ENCODE results near the gene EYA2.

EYA2 gene

DNA sequence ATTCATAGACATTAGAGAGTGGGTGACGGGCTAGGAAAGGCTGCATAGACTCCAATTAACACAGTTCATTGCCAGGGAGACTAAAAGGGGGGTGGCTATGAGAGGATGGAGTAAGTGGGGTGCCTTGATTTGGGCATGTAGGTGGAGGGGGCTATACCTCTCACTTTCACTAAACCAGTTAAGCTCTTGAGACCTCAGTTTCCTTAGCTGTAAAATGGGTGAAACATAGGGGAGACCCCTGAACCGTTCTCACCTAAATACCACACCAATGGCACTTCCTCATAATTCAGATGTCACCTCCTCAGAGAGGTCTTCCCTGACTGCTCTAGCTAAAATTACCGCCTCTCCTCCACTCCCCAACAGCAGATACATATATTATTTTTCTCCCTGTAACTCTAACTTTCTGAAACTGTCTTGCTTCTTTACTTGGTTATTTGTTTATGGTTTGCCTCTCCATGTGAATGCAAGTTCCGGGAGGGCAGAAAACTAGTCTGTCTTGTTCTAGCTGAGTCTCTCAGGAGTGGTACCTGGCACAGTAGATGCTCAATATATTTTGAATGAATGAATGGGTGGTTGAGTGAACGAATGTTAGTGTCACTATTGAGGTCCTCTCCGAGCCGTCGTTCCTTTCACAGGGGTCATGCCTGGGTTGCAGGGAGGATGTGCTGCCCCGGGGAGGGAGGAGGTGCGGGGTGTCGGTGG lies 615 bp upstream of the EYA2 start:
- DNase-seq (ENCODE audit: low read depth) = no peak
- TF ChIP-seq, protein P1, sequence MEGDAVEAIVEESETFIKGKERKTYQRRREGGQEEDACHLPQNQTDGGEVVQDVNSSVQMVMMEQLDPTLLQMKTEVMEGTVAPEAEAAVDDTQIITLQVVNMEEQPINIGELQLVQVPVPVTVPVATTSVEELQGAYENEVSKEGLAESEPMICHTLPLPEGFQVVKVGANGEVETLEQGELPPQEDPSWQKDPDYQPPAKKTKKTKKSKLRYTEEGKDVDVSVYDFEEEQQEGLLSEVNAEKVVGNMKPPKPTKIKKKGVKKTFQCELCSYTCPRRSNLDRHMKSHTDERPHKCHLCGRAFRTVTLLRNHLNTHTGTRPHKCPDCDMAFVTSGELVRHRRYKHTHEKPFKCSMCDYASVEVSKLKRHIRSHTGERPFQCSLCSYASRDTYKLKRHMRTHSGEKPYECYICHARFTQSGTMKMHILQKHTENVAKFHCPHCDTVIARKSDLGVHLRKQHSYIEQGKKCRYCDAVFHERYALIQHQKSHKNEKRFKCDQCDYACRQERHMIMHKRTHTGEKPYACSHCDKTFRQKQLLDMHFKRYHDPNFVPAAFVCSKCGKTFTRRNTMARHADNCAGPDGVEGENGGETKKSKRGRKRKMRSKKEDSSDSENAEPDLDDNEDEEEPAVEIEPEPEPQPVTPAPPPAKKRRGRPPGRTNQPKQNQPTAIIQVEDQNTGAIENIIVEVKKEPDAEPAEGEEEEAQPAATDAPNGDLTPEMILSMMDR (conservative IDR thresholded peaks at IDR 0.05; ENCODE audit: low read depth, low read length) = no peak
- H3K4me3 ChIP-seq (ENCODE audit: low read length) = peak overlapping the region; percentile 34

DNA sequence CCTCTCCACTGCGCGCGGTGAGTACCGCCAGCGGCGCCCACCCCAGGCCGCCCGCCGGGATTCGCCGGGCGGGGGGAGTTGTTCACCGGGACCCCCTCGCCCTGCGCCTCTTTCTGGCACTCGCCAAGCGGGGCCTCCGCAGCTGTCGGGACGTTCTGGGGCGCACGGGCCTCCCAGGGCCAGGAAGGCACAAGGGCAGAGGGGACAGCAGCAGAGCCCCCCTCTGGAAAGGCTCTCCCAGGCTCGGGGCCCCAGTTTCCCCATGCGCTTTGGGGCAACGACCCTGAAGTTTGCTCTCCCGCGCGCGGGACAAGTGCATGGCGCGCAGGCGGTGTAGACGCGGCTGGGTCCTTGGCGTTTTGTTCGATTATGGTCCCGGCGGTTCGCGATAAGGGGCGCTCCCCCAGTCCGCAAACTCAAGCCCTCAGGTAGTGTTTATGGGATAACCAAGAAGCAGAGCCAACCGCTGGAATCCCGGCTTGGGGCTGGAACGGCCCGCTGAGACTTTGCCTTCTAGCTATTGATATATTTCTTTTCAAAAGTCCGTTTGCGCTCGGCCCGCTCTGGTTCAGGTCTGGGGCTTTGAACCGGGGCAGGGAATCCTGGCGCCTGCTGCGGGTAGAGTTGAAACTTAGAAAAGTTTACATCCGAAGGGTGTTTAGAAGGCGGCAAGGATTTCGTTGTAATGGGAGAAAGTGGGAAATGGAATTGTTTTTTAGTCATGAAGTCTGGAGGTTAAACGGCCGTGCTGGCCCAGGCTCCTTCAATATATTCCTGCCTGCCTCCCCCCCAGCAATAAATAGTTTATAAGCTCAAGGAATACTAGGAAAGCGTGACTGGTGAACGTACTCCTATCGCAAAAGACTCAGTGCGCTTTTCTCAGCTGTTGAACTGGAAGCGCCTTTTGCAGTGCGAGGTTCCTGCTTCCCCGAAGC lies 595 bp downstream of the EYA2 start:
- peak; percentile 27 for DNase-seq (ENCODE audit: low read depth)
- H3K4me3 ChIP-seq (ENCODE audit: low read length) = peak overlapping the region; percentile 72
- TF ChIP-seq, protein P1 (conservative IDR thresholded peaks at IDR 0.05; ENCODE audit: low read depth, low read length) = no peak

- no peak for DNase-seq (ENCODE audit: low read depth)
- peak overlapping the region; percentile 72 for H3K4me3 ChIP-seq (ENCODE audit: low read length)
- TF ChIP-seq, protein P1 (conservative IDR thresholded peaks at IDR 0.05; ENCODE audit: low read depth, low read length) = no peak
These were observed 1.2 kb downstream of the EYA2 start for GRCh38 chr20:46895906-46896242.

DNA sequence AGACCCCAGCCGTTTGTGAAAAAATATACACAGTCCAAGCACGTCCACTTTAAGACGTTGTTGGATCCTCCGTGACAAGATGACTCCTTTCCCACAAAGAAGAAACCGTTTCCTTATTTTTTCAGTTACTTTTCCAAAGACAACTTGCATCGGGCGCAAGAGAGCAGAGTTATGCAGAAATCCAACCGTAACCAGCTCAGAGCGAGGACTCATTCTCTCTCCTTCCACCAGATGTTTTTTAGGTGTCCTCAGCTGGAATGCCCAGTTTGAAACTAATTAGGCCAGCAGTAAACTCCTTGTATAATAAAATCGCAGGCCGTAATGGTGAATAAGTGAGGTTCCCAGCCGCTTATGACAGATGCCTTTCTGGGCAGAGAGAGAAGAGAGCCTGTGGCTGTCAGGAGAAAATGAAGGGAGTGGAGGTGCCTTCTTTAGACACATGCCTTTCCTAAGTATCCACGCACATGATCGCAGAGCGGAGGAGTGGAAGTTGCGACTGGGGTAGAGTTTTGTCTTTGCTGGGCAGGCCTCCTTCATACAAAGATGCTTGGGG lies 2.8 kb downstream of the EYA2 start:
- DNase-seq (ENCODE audit: low read depth) = no peak
- H3K4me3 ChIP-seq (ENCODE audit: low read length) = no peak overlapping the region
- TF ChIP-seq, protein P1 (conservative IDR thresholded peaks at IDR 0.05; ENCODE audit: low read depth, low read length) = no peak

DNA sequence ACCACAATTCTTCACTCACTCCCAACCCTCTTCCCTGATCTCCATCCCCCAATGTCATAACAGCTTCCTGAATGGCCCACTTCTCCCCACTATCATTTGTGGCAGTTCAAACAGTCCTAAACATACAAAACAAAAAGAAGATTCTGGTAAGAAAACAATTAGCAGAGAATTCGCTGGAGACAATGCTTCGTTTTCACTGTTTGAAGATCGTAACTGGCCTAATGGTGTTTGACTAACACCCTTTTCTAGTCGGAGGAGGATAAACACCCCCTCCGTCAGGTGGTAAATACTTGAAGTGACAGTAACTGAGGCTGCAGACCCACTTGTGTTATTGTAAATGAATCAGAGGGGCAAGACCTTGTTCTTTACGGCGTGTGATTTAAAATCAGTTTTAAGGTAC lies 3.8 kb downstream of the EYA2 start:
- H3K4me3 ChIP-seq (ENCODE audit: low read length) = no peak overlapping the region
- DNase-seq (ENCODE audit: low read depth) = no peak
- TF ChIP-seq, protein P1 (conservative IDR thresholded peaks at IDR 0.05; ENCODE audit: low read depth, low read length) = no peak

- no peak for DNase-seq (ENCODE audit: low read depth)
- no peak overlapping the region for H3K4me3 ChIP-seq (ENCODE audit: low read length)
- TF ChIP-seq, protein P1 (conservative IDR thresholded peaks at IDR 0.05; ENCODE audit: low read depth, low read length) = no peak
These were observed 5.0 kb downstream of the EYA2 start for GRCh38 chr20:46899621-46900020.
